MM.1S (cell line): ENCODE measurements around the gene MAPK8IP1.
"Not testable (repeated sequence)": the region's sequence is repeated elsewhere in the genome, so short reads cannot be mapped to it uniquely, and the experiment has no call there.

ENCODE experiments used
- DNase-seq: peaks from one replicate; pipeline ENCODE4 v3.0.0-alpha.2; 2015
- H2AFZ ChIP-seq: fragments of 300-600 bp; sonication (generic); 2 replicates; pipeline ENCODE4 v1.6.0; 2016; ENCODE audit warnings: antibody characterized with exemption, low read length
- H3F3A ChIP-seq: fragments of 300-600 bp; sonication (generic); 2 replicates; pipeline ENCODE4 v1.6.1; 2016; ENCODE audit warnings: mild to moderate bottlenecking, antibody characterized with exemption, low read length, moderate library complexity, mixed read lengths; ENCODE audit not compliant: insufficient read depth
- H3K27ac ChIP-seq: fragments of 300-600 bp; sonication (generic); 2 replicates; pipeline ENCODE4 v1.5.1; 2016; ENCODE audit warnings: mild to moderate bottlenecking, low read length
- H3K27me3 ChIP-seq: fragments of 300-600 bp; sonication (generic); replicated peaks from 2 replicates; pipeline ENCODE4 v1.6.0; 2016; ENCODE audit warnings: low read length; ENCODE audit not compliant: insufficient read depth
- H3K36me3 ChIP-seq: fragments of 300-600 bp; sonication (generic); replicated peaks from 2 replicates; pipeline ENCODE4 v1.6.1; 2016; ENCODE audit warnings: mild to moderate bottlenecking, low read length, mixed read lengths; ENCODE audit not compliant: insufficient read depth
- H3K4me1 ChIP-seq: fragments of 300-600 bp; sonication (generic); 2 replicates; pipeline ENCODE4 v1.6.1; 2016; ENCODE audit warnings: low read length, mixed read lengths
- H3K4me2 ChIP-seq: fragments of 300-600 bp; sonication (generic); 2 replicates; pipeline ENCODE4 v1.6.0; 2016; ENCODE audit warnings: low read depth, low read length
- H3K4me3 ChIP-seq: fragments of 300-600 bp; sonication (generic); 2 replicates; pipeline ENCODE4 v1.5.1; 2016; ENCODE audit warnings: low read length, mixed read lengths
- H3K79me2 ChIP-seq: fragments of 300-600 bp; sonication (generic); 2 replicates; pipeline ENCODE4 v1.6.1; 2016; ENCODE audit warnings: mixed run types, low read length, mixed read lengths
- H3K9ac ChIP-seq: fragments of 300-600 bp; sonication (generic); 2 replicates; pipeline ENCODE4 v1.6.1; 2016; ENCODE audit warnings: low read length, mixed read lengths
- H3K9me2 ChIP-seq: fragments of 300-600 bp; sonication (generic); replicated peaks from 2 replicates; pipeline ENCODE4 v1.6.1; 2016; ENCODE audit warnings: mild to moderate bottlenecking, low read length, mixed read lengths; ENCODE audit not compliant: insufficient read depth
- H3K9me3 ChIP-seq: fragments of 300-600 bp; sonication (generic); replicated peaks from 2 replicates; pipeline ENCODE4 v1.6.1; 2016; ENCODE audit warnings: mild to moderate bottlenecking, low read length, mixed read lengths; ENCODE audit not compliant: insufficient read depth
- H4K20me1 ChIP-seq: fragments of 300-600 bp; sonication (generic); 2 replicates; pipeline ENCODE4 v1.6.1; 2016; ENCODE audit warnings: mild to moderate bottlenecking, low read length, moderate library complexity, mixed read lengths; ENCODE audit not compliant: insufficient read depth
- CTCF ChIP-seq: fragments of 300-600 bp; sonication (generic); IDR thresholded peaks from 2 replicates; pipeline ENCODE4 v1.5.1; 2016; ENCODE audit warnings: antibody characterized with exemption, low read length, mixed read lengths
- EZH2 ChIP-seq: fragments of 300-600 bp; sonication (generic); optimal IDR thresholded peaks from 2 replicates; pipeline ENCODE3; 2017; ENCODE audit warnings: low read depth, mild to moderate bottlenecking, antibody characterized with exemption, low read length, mixed read lengths
- EZH2phosphoT487 ChIP-seq: fragments of 300-600 bp; sonication (generic); IDR thresholded peaks from 2 replicates; pipeline ENCODE4 v1.6.1; 2018; ENCODE audit warnings: antibody characterized with exemption, low read length

MAPK8IP1 gene

GRCh38 chr11:45899448-45900174 lies 14.2 kb downstream of the MAPK8IP1 start:
- no peak overlapping the region for H3K27ac ChIP-seq

GRCh38 chr11:45900175-45900800 lies 14.8 kb downstream of the MAPK8IP1 start:
- H3K79me2 ChIP-seq, H3K9me3 ChIP-seq, H3K27ac ChIP-seq, H3K9me2 ChIP-seq, H3K36me3 ChIP-seq, H4K20me1 ChIP-seq, H3K4me2 ChIP-seq, DNase-seq, H3F3A ChIP-seq, H3K4me1 ChIP-seq, H3K9ac ChIP-seq, H2AFZ ChIP-seq, H3K4me3 ChIP-seq: not testable (repeated sequence)
- H3K27me3 ChIP-seq, result peaks cover 59% of the 10 kb centered on the region

More at GRCh38 chr11:45899448-45900174, 14.2 kb downstream of the MAPK8IP1 start:
- Histone ChIP-seq H3K9ac (no peak overlapping the region), H3K27me3 (peaks cover 59% of the 10 kb centered on the region), H3K4me3 (no peak overlapping the region), H4K20me1 (no peaks in the 10 kb centered on the region), H3K9me3 (no peaks in the 10 kb centered on the region), H3K79me2 (no peaks in the 10 kb centered on the region), H3K4me1 (no peaks in the 10 kb centered on the region), H2AFZ (no peak overlapping the region), H3K4me2 (no peak overlapping the region), H3F3A (no peaks in the 10 kb centered on the region), H3K9me2 (no peaks in the 10 kb centered on the region), H3K36me3 (no peaks in the 10 kb centered on the region)
- DNase-seq, result no peak
- TF ChIP-seq EZH2, result no peak

- no peaks in the 10 kb centered on the region for H3K36me3 ChIP-seq
- H3K27ac ChIP-seq, result no peak overlapping the region
- H3F3A ChIP-seq, result no peaks in the 10 kb centered on the region
- H3K79me2 ChIP-seq, result no peaks in the 10 kb centered on the region
- no peaks in the 10 kb centered on the region for H3K9me3 ChIP-seq
- no peaks in the 10 kb centered on the region for H3K4me1 ChIP-seq
- no peaks in the 10 kb centered on the region for H3K9me2 ChIP-seq
- no peak overlapping the region for H3K4me3 ChIP-seq
- H3K27me3 ChIP-seq, result peaks cover 55% of the 10 kb centered on the region
- DNase-seq, result no peak
- no peaks in the 10 kb centered on the region for H4K20me1 ChIP-seq
- no peak overlapping the region for H3K4me2 ChIP-seq
- no peak overlapping the region for H3K9ac ChIP-seq
- H2AFZ ChIP-seq, result no peak overlapping the region
- TF ChIP-seq CTCF, result no peak
- no peak for TF ChIP-seq EZH2
- no peak for TF ChIP-seq EZH2phosphoT487
Measured at GRCh38 chr11:45900916-45901617, 15.6 kb downstream of the MAPK8IP1 start.

- Histone ChIP-seq H3K27ac (no peak overlapping the region), H4K20me1 (no peaks in the 10 kb centered on the region), H3K9me2 (no peaks in the 10 kb centered on the region), H3K79me2 (no peaks in the 10 kb centered on the region), H3K9ac (no peak overlapping the region), H3K4me3 (no peak overlapping the region), H3K9me3 (no peaks in the 10 kb centered on the region), H3K4me1 (no peaks in the 10 kb centered on the region), H3F3A (no peaks in the 10 kb centered on the region), H3K27me3 (peaks cover 54% of the 10 kb centered on the region), H3K36me3 (no peaks in the 10 kb centered on the region), H2AFZ (no peak overlapping the region), H3K4me2 (no peak overlapping the region)
- TF ChIP-seq CTCF (no peak), EZH2phosphoT487 (no peak), EZH2 (no peak)
- no peak for DNase-seq
Measured at GRCh38 chr11:45901626-45902025, 16.2 kb downstream of the MAPK8IP1 start.
